ENCODE measurements around the gene FAM131C. TPM values are rescaled to one million over a fixed set of nuclear protein-coding genes. Genes with fewer than 3 reads are reported as not detected.
"Not testable (repeated sequence)": the region's sequence is repeated elsewhere in the genome, so short reads cannot be mapped to it uniquely, and the experiment has no call there.

The FAM131C gene
- total RNA-seq, 2 experiments from 2014 or later, result 0.15 to 0.19 TPM

DNA sequence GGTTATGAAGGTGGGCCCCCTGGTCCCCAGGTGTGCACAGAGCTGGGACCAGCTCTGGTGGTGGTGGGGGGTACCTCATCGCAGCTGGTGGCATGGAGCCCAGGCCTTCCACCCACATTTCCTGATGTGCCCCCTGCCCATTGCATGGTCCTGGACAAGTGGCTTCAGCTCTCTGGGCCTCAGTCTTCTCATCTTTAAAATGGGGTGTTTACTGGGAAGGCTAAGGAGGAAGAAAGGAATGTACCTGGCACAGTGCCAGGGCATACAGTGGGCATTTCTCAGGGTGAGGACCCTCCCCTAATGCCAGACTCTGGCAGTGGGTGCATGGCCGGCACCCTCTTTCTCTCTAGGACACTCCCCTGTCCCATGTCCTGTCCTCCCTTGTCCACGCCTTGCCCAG lies 22.4 kb downstream of the FAM131C start:
- CTCF ChIA-PET, result no interaction called here
- POLR2A ChIA-PET, result no interaction called here

DNA sequence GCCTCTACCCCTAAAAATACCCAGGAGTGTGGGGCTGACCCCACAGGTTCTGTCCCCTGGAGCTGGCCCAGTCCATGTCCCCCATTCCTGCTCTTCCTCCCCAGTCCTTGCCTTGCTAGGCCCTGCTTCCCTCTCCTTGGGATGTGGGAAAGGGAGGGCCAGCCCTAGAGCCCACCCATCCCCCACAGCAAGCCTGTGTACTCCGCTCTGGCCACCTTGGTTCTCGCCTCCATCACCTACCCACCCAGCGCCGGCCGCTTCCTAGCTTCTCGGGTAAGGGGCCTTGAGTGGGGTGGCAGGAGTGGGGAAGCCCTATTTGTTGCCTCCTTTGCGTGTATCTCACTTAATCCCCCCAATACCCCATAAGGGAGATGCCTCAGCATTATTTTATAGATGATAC lies 23.1 kb downstream of the FAM131C start:
- ChIA-PET CTCF (no interaction called here), POLR2A (no interaction called here)

DNA sequence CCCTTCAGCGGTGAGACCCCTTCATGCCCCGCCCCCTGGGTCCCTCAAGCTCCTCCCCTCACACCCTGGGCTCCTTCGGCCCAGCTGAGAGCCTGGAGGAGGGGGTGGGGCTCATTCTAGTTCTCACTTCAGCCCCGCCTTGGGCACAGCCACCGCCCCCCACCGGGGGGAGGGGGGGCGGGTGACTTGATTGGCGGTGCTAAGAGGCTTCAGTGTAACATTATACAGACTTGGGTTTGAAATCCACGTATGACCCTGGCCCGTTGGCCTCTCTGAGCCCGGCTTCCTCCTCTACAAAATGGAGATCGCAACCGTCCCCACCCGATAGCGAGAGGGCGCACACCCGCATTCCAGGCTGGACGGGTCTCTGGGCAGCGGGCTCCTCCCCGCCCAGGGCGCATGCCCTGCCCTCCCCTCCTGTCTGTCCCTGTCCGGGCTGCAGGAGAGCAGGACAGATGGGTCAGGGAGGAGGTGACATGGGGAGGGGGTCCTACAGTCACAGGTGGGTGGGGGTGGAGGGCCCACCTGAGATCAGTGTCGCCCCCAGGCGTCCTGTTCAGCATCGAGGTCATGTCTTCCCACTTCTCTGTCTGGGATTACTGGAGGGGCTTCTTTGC lies 24.8 kb downstream of the FAM131C start:
- CTCF ChIA-PET, result no interaction called here

DNA sequence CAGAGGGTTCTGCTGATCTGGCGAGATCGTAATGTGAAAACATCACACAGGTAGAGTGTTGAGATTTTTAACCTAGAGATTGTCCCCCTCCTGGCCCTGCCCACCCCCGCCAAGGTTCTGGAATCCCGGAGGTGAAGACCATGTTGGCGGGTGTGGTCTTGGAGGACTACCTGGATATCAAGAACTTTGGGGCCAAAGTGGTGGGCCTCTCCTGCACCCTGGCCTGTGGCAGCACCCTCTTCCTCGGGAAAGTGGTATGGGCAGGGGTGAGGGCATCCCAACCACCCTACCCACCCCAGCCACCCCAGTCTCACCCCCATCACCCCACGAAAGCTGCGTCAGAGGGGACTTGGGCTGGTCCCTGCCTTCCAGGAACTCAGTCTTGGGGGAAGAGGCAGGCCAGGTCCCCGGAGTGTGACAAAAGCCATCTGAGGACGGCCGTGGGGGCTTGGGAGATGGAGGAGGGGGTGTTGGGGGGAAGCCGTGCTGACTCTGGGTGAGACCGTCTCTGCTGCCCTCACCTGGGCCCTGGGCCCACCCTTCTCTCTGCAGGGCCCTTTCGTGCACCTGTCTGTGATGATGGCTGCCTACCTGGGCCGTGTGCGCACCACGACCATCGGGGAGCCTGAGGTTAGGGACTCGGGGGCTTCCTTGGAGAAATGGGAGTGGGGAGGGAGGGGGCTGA lies 25.5 kb downstream of the FAM131C start:
- ChIA-PET CTCF (no interaction called here), POLR2A (no interaction called here)

More for the DNA sequence above, 24.8 kb downstream of the FAM131C start:
- POLR2A ChIA-PET, result no interaction called here

DNA sequence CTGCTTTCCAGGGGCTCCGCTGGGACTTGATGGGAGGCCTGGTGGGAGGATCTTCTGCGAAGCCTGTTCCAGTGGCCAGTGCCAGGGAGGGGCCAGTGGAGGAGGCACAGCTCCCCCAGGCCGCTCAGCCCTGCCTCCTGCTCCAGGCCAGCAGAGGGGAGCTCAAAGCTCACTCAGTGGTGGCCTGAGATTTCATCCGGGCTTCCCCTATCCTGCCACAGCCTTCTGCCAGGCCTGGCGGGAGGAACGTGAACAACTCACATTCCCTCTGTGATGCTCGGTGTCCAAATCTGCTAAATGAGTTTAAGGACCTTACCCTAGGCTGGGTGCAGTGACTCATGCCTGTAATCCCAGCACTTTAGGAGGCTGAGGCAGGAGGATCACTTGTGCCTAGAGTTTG lies 26.6 kb downstream of the FAM131C start:
- POLR2A ChIA-PET, result interaction anchor here (0.6 kb wide), 1 partner anchor 15 kb away, joined by 3 read pairs; no protein-coding TSS in a partner anchor
- CTCF ChIA-PET, result no interaction called here

DNA sequence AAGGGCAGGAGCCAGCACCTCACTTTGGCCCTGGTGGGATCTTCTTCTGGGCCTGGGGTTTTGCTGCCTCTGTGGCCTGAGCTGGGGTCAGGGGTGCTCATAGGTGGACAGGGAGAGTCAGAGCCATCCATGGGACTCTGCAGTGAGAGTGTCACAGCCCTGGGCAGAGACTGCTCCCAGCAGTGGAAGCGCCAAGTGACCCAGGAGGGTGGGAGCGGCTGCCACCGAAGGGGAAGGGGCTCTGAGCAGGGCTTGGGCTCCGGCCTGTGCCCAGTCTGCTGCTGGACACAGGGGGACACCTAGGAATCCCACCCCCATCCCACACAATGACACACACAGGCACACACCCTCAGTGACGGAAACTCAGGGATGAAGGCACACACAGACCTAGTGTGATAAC lies 29.5 kb downstream of the FAM131C start:
- CTCF ChIA-PET, result interaction anchor here (0.6 to 1.5 kb wide), 2 partner anchors 11 to 379 kb away, joined by 3 read pairs; no protein-coding TSS in a partner anchor
- POLR2A ChIA-PET, result no interaction called here

DNA sequence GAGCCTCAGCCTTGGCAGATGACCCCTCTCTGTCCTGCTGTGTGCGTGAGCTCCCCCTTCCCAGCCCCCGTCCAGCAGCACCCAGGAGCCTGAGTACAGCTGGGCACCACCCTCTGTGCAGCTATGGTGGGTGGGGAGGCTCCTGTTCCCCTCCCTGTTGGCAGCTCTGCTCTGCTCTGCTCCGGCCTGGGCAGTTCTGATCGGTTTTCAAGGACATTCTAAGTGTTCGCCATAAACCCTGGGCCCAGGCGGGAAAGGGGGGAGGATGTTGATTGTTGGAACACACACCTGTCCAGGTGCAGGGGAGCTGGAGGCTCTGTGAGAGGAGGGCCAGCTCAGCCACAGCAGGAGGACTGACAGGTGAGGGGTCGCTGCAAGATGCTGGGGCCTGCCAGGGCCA lies 29.9 kb downstream of the FAM131C start, which contains the start of gene CLCNKB:
TSS of gene CLCNKB (plus strand) at position 262 of the 400 bp plus-strand sequence. CDS start 711 bp downstream, outside the sequence.
- ChIA-PET CTCF (interaction anchor here (0.6 kb wide), 1 partner anchor 379 kb away, joined by 3 read pairs; no protein-coding TSS in a partner anchor), POLR2A (no interaction called here)

DNA sequence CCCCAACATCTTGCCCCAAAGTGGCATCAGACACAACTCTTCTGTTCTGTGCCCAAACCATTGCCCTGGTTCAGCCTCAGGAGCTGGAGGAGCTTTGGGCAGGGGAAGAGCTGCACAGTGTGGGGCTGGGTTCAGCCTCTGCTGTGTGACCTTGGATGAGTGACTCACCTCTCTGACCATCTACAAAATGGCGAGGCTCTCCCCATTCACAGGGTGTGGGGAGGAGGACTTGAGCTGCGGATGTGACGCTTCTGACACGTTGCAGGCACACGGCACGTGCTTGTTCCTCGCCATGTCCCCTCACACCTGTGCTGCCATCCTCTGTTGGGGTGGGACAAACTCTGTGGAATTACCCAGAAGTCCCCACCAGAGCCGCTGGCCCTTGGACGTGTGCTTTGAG lies 30.8 kb downstream of the FAM131C start:
- CTCF ChIA-PET, result interaction anchor here (0.5 kb wide), 1 partner anchor 152 kb away, joined by 4 read pairs; no protein-coding TSS in a partner anchor
- POLR2A ChIA-PET, result not testable (repeated sequence)

DNA sequence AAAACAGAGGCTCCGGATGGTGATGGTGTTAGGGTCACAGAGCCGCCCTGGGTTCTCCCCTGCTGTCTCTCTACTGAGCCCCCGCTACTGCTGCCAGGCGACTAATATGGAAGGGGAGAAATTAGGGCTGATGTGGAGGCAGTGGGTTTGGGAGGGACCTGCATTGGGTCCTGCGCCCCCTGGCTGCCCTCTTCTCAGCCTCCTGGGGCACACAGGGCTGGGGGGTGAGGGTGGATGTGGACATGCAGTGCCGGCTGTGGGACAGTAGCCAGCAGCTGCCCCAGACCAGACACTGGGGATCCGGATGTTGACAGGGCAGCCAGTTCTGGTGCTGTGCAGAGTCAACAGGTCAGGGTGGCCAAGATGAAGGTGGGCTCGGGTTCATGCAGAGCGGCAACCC lies 31.4 kb downstream of the FAM131C start:
- POLR2A ChIA-PET, result interaction anchor here (0.5 kb wide), 1 partner anchor 461 kb away, joined by 3 read pairs; no protein-coding TSS in a partner anchor
- CTCF ChIA-PET, result interaction anchor here (0.5 kb wide), 1 partner anchor 152 kb away, joined by 4 read pairs; no protein-coding TSS in a partner anchor

DNA sequence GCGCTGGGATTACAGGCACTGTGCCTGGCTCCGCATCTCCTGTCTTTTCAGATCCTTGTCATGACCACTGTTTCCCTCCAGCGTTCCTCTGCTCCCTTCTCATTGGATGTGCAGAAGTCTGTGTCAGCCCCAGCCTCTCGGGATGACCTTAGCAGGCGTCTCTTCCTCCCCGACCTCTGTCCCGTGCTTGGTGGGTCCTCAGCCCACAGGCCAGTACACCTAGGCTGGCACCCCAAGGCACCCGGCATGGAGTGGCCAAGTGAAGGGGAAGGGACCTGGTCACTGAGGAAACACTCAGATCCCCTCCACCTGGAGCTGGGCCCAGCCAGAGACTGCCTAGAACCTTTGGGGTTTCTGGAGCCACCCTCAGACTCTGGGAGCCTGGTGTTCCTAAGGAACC lies 32.3 kb downstream of the FAM131C start:
- ChIA-PET CTCF (interaction anchor here (0.6 kb wide), 2 partner anchors 27 to 66 kb away, joined by 3 to 5 read pairs; no protein-coding TSS in a partner anchor), POLR2A (interaction anchor here (0.5 kb wide), 1 partner anchor 460 kb away, joined by 3 read pairs; no protein-coding TSS in a partner anchor)

DNA sequence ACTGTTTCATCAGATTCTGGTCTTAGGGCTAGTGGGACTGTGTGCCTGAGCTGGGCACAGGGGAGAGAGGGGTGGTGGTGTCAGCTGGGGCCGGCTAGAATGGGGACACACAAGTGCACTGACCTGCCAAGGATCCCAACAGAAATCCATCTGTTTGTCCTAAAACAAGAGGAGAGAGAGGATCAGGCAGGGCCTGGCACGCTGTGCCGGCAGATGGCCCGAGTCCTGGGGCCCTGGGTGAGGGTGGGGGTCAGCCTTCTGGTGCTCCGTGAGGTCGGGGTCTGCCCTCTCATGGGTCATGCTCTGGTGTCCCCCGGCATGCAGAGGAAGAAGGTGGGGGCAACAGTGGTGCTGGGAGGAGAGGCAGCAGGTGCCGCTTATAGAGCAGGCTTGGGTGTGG lies 33.6 kb downstream of the FAM131C start:
- CTCF ChIA-PET, POLR2A ChIA-PET: not testable (repeated sequence)

DNA sequence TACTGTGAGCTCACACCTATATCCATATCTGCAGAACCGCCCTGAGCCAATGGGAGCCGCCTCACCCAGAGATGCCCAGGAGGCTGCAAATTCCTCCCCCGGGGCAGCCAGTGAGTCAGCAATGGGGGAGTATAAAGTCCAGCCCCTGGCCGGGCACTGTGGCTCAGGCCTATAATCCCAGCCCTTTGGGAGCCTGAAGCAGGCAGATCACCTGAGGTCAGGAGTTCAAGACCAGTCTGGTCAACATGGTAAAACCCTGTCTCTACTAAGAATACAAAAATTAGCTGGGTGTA lies 34.9 kb downstream of the FAM131C start:
- POLR2A ChIA-PET, result no interaction called here
- CTCF ChIA-PET, result no interaction called here

DNA sequence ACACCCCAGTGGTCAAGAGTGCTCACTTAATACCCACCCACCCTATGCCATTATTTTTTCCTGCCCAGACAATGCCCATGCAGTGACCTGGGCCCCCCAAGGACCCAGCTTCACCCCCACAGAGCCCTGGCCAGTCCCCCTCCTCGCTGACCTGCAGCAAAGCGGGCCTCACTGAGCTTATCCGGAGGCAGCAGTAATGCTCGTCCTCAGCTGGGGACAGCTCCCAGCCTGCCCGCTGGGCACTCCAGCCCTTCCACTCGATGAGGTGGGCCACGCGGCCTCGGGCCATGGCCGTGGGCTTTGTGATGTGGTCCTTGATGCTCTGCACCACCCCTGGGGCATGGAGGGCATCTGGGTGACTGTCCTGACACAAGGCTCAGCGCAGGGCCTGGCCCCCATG lies 37.0 kb downstream of the FAM131C start:
- POLR2A ChIA-PET, CTCF ChIA-PET: not testable (repeated sequence)

DNA sequence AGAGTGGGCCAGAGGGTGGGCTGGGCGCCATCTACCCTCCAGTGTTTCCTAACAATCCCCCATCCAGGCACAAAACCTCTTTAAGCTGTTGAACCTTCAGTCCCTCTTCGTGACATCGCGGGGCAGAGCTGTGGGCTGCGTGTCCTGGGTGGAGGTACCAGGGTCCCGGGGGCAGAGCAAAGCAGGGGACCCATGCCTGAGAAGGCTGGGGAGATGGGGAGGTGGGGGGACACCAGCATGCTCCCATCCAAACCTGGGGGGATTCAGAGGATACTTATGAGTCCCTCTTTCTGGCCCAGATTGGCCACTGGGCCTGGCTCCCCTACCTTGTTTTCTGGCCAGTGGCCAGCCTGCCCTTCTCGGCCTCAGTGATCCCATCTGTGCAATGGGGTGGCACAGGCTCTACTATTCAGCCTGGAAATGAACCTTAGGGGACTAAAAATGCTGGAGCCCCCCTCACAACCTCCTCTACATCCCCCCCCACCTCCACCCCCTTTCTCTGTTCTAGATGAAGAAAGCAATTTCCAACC lies 40.3 kb downstream of the FAM131C start:
- POLR2A ChIA-PET, result not testable (repeated sequence)
- CTCF ChIA-PET, result interaction anchor here (0.7 to 1.0 kb wide), 2 partner anchors 23 to 28 kb away, joined by 3 read pairs; no protein-coding TSS in a partner anchor

DNA sequence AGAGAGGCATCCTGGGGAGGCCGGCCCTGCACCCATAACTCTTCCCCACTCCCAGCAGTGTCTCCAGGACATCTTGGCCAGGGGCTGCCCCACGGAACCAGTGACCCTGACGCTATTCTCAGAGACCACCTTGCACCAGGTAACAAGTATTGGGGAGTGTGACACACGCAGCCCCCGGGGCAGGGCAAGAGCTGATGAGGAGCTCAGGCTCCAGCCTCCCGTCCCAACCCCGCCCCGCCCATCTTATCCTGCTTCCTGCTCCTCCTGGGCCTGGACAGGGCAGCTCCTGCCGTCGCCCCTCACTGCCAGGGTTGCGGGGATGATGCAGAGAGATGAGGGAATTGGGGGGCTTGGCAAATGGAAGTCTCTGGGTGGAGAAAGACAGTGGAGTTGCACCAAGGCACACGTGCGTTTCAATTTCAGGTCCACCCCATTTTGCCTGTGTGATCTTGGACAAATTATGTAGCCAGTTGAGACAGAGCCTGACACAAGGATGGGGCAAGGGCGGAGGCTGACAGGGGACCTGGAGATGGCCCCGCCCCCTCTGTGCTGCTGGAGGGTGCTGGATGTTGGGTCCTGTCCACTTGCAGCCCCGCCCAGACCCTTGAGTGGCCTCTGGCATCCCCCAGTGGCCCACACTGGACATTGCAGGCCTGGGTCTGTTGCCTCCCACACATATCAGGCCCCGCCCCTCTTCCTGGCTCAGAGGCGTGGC lies 40.9 kb downstream of the FAM131C start:
- ChIA-PET POLR2A (no interaction called here), CTCF (interaction anchor here (0.7 to 1.0 kb wide), 2 partner anchors 23 to 28 kb away, joined by 3 read pairs; no protein-coding TSS in a partner anchor)

DNA sequence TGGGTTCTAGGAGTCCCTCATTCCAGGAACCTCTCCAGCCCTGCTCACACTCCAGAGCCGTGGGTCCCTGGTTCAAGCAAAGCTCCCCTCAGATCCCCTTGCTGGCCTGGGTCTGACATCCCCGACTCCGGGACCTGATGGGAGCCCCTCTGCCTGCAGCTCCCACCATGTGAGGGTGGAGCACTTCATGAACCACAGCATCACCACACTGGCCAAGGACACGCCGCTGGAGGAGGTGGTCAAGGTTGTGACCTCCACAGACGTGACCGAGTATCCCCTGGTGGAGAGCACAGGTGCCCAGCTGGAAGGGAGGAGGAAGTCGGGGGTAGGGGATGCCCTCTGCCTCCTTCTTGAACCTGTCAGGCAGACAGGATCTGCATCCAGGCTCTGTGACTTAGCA lies 41.9 kb downstream of the FAM131C start:
- ChIA-PET POLR2A (no interaction called here), CTCF (interaction anchor here (1.0 kb wide), 1 partner anchor 236 kb away, joined by 3 read pairs; no protein-coding TSS in a partner anchor)

DNA sequence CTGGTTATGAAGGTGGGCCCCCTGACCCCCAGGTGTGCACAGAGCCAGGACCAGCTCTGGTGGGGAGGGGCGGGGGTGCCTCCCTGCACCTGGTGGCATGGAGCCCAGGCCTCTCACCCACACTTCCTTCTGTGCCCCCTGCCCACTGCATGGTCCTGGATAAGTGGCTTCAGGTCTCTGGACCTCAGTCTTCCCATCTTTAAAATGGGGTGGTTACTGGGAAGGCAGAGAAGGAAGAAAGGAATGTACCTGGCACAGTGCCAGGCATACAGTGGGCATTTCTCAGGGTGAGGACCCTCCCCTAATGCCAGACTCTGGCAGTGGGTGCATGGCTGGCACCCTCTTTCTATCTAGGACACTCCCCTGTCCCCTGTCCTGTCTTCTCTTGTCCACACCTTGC lies 44.2 kb downstream of the FAM131C start:
- ChIA-PET POLR2A (no interaction called here), CTCF (interaction anchor here (1.2 to 1.7 kb wide), 2 partner anchors 19 to 49 kb away, joined by 3 read pairs; no protein-coding TSS in a partner anchor)

DNA sequence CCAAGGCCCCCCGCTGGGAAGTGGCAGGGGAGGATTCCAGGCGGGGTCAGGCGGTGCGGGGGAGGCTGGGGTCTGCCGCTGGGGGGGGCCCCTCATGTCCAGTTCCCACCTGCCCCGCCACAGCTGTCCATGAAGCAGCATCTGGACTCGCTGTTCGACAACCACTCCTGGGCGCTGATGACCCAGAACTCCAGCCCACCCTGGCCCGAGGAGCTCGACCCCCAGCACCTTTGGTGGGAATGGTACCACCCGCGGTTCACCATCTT lies 44.5 kb downstream of the FAM131C start:
- CTCF ChIA-PET, result interaction anchor here (1.2 to 1.7 kb wide), 2 partner anchors 19 to 50 kb away, joined by 3 read pairs; no protein-coding TSS in a partner anchor
- POLR2A ChIA-PET, result not testable (repeated sequence)

DNA sequence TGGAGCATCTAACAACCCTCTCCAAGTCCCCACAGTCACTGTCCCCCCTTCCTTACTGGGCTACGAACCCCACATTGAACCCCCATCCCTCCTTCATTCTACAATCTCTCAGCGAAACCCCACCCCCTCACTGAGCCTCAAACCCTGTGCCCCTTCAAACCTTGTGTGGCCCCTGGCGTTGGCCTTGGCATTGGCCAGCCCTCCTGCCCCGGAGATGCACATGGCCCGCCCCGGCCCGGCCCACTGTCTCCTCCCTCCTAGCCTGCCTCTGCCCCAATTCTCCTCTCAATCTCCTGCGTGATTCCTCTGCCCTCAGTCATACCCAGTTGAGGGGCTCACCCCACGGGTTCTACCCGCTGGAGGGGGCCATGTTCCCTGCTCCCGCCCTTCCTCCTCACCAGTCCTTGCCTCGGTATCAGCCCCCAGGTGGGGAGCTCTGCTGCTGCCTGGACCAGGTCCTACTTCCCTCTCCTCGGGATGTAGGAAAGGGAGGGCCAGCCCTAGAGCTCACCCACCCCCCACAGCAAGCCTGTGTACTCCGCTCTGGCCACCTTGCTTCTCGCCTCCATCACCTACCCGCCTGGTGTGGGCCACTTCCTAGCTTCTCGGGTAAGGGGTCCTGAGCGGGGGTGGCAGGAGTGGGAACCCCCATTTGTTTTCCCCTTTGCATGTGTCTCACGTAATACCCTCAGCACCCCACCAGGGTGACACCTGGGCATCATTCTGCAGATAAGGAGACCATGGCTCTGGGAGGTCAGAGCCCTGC lies 45.0 kb downstream of the FAM131C start:
- CTCF ChIA-PET, result interaction anchor here (1.2 to 1.7 kb wide), 2 partner anchors 18 to 50 kb away, joined by 3 read pairs; no protein-coding TSS in a partner anchor
- POLR2A ChIA-PET, result no interaction called here

All from activated CD8-positive, alpha-beta memory T cell treated with anti-CD3 and anti-CD28 coated beads for 36 hours (primary cell).